BE2C (cell line): Measurements from ENCODE around the gene CSF1R.

ENCODE experiments used
- DNase-seq: peaks from one replicate; pipeline ENCODE4 v3.0.0-alpha.2; 2020
- H3K27me3 ChIP-seq: fragments of 250-450 bp; sonication (Bioruptor Pico); 2 replicates; pipeline ENCODE4 v1.5.1; 2020; ENCODE audit warnings: mild to moderate bottlenecking
- H3K36me3 ChIP-seq: fragments of 250-450 bp; sonication (Bioruptor Pico); 2 replicates; pipeline ENCODE4 v1.5.1; 2020; ENCODE audit warnings: mild to moderate bottlenecking
- H3K4me1 ChIP-seq: fragments of 250-450 bp; sonication (Bioruptor Pico); 2 replicates; pipeline ENCODE4 v1.5.1; 2020
- H3K4me3 ChIP-seq: 2 replicates; pipeline ENCODE4 v1.5.1; 2011; ENCODE audit warnings: low read depth, low read length
- H3K9me3 ChIP-seq: fragments of 250-450 bp; sonication (Bioruptor Pico); 2 replicates; pipeline ENCODE4 v1.5.1; 2020
- CTCF ChIP-seq: IDR thresholded peaks from 2 replicates; pipeline ENCODE4 v1.5.1; 2012; ENCODE audit warnings: mild to moderate bottlenecking, low read depth, low read length

The CSF1R gene

DNA sequence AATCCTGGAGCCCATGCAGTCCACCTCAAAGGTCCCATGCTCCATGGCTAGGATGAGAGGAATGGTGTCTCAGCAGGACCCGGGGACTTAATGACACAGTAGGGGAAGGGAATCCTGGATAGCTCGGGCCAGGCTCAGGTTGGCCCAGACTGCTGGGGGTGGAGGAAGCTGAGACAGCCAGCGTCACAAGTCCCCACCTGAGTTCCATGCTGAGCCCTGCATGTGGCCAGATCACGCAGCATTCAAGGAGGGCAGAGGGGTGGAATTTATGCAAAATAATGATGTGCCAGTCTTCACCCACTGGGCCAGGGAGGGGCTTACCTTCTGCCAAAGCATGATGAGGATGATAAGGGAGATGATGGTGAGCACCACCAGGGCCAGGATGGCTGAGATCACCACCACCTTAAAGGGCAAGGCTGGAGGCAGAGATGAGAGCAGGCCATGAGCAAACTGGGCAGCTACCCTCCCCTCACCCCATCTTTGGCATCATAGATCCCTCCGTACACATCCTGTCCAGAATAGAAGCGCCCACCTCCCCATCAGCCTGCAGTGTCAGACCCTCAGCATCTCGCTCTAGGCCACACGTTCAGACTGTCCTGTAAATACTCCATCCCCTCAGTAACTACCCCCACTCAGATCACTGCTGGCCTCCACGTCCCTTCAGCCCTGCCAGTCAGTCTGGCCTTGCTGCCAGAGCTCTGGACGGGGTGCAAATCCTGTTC lies 40.0 kb upstream of the CSF1R start:
- H3K4me3 ChIP-seq, result no peak overlapping the region
- no peaks in the 10 kb centered on the region for H3K27me3 ChIP-seq
- no peak for DNase-seq
- no peaks in the 10 kb centered on the region for H3K9me3 ChIP-seq
- peaks cover 21% of the 10 kb centered on the region for H3K36me3 ChIP-seq
- no peaks in the 10 kb centered on the region for H3K4me1 ChIP-seq
- no peak for TF ChIP-seq CTCF

DNA sequence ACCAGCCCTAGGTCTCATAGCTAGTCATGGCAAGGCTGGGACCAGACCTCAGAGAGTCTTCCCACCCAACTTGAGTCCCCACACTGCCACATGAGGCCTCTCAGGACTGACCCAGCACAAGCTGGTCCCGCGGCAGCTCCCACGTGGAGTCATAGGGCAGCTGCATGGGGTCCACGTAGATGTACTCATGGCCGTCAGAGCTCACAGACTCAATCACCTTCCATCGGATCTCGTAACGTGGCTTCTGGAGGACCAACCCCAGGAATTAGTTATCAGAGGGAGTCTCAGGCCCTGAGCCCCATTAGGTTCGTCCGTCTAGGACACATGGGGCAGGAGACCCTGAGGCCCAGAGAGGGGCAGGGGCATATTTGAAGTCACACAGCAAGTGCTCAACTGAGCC lies 39.0 kb upstream of the CSF1R start:
- H3K4me1 ChIP-seq, result no peaks in the 10 kb centered on the region
- no peak for TF ChIP-seq CTCF

GRCh38 chr5:150124596-150124995 lies 38.2 kb upstream of the CSF1R start:
- no peak for TF ChIP-seq CTCF
- H3K27me3 ChIP-seq, result no peaks in the 10 kb centered on the region
- H3K4me3 ChIP-seq, result no peak overlapping the region
- H3K9me3 ChIP-seq, result no peaks in the 10 kb centered on the region
- no peaks in the 10 kb centered on the region for H3K4me1 ChIP-seq
- DNase-seq, result no peak
- H3K36me3 ChIP-seq, result peaks cover 20% of the 10 kb centered on the region

More for the DNA sequence above, 39.0 kb upstream of the CSF1R start:
- H3K4me3 ChIP-seq, result no peak overlapping the region
- DNase-seq, result no peak
- no peaks in the 10 kb centered on the region for H3K9me3 ChIP-seq
- H3K36me3 ChIP-seq, result peaks cover 21% of the 10 kb centered on the region
- H3K27me3 ChIP-seq, result no peaks in the 10 kb centered on the region

GRCh38 chr5:150124111-150124557 lies 37.8 kb upstream of the CSF1R start:
- no peak overlapping the region for H3K4me3 ChIP-seq
- no peak for DNase-seq
- H3K36me3 ChIP-seq, result peaks cover 15% of the 10 kb centered on the region
- no peaks in the 10 kb centered on the region for H3K27me3 ChIP-seq
- H3K4me1 ChIP-seq, result no peaks in the 10 kb centered on the region
- H3K9me3 ChIP-seq, result no peaks in the 10 kb centered on the region
- no peak for TF ChIP-seq CTCF

GRCh38 chr5:150123542-150123941 lies 37.2 kb upstream of the CSF1R start:
- no peak for DNase-seq
- Histone ChIP-seq H3K4me3 (no peak overlapping the region), H3K27me3 (no peaks in the 10 kb centered on the region), H3K36me3 (peaks cover 12% of the 10 kb centered on the region), H3K4me1 (no peaks in the 10 kb centered on the region), H3K9me3 (no peaks in the 10 kb centered on the region)
- no peak for TF ChIP-seq CTCF

GRCh38 chr5:150122536-150123481 lies 36.5 kb upstream of the CSF1R start:
- Histone ChIP-seq H3K36me3 (peaks cover 12% of the 10 kb centered on the region), H3K4me1 (no peaks in the 10 kb centered on the region), H3K4me3 (no peak overlapping the region), H3K9me3 (no peaks in the 10 kb centered on the region), H3K27me3 (no peaks in the 10 kb centered on the region)
- DNase-seq, result no peak
- TF ChIP-seq CTCF, result no peak
